COLO668 (cell line): ENCODE results near the gene NUF2.
"Not testable (repeated sequence)": the region's sequence is repeated elsewhere in the genome, so short reads cannot be mapped to it uniquely, and the experiment has no call there.

ENCODE experiments used
- DNase-seq: peaks from one replicate; lab custom pipeline; 2025; ENCODE audit not compliant: unreplicated experiment; lab: John Stamatoyannopoulos, UW

Gene NUF2

GRCh38 chr1:163331116-163331515 lies 9.4 kb downstream of the NUF2 start:
- DNase-seq: no peak

DNA sequence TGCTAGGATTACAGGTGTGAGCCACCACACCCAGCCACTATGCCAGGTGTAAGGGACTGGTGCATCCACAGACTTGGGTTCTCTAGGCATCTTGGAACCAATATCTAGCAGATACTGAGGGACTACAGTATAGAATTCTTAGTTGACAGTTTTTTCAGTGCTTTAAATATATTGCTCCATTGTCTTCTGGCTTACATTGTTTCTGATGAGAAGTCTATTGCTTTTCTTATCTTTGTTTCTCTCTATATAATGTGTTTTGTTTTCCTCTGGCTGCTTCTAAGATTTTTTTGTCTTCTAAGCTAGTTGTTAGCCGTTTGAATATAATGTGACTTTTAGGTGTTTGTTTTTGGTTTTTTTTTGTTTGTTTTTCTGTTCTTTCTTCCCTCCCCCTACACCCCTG lies 13.5 kb downstream of the NUF2 start:
- DNase-seq: no peak

- DNase-seq: no peak
These were observed 15.9 kb downstream of the NUF2 start for GRCh38 chr1:163337631-163338030.

DNA sequence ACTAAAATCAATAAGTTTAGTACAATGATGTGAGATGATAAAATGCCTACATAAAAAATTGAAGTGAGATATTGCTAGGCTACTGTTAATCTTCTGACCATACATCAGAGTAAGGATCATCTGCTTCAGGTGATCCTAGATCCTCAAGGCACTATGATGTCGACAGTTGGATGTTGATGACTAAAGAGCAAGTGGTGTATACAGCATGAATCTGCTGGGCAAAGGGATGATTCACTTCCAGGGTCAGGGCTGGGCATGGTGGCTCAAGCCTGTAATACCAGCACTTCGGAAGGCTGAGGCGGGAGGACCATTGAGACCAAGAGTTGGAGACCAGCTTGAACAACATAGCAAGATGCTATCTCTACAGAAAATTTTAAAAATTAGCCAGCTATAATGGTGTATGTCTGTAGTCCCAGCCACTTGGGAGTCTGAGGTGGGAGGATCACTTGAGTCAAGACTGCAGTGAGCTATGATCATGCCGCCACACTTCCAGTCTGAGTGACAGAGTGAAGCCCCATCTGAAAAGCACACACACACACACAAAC lies 24.6 kb downstream of the NUF2 start:
- DNase-seq: no peak

GRCh38 chr1:163347106-163347505 lies 25.4 kb downstream of the NUF2 start:
- DNase-seq: no peak

DNA sequence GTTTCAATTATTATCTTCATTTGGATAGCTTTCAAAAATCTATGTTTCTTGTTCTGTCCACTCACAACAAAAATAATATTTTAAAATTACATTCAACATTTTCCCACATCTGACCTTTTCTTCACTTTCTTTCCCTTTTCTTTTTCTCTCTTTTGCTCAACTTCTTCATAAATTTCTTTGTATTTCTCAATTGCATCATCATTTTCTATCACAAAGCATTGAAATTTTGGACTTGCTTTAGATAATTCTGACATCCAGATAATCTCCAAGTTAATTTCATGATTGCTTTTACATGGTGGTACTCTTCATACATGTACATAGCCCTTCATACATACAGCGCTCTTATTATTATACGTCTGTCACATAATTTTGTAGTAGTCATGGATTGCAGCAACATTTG lies 30.2 kb downstream of the NUF2 start:
- no peak for DNase-seq

DNA sequence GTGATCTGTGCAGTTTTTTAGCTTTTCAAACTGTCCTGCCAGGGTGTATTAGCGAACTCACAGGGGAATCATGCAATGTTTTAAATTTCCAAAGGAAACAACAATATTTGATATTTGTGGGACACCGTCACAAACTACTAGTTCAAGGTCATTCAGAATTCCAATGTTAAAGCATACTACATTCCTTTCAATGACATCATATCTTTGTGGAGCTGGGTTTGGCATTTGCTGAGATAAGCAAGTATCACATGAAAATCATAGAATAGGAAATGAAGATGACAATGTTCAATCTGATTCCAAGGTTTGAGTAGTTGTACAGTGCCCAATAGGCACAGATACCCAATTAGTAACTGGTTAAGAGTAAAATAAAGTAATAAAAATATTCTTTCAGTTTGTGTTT lies 35.6 kb downstream of the NUF2 start:
- DNase-seq: no peak

DNA sequence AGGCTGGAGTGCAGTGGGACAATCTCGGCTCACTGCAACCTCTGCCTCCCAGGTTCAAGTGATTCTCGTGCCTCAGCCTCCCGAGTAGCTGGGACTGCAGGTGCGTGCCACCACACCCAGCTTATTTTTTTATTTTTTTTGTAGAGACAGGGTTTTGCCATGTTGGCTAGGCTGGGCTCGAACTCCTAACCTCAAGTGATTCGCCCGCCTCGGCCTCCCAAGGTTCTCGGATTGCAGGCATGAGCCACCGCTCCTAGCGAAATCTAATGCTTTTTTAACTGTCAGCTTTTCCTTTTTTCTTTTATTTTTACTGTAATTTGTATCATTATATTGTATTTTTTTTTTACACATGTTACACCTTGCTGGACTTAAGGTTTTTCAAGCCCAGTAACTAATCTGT lies 36.4 kb downstream of the NUF2 start:
- DNase-seq: not testable (repeated sequence)

DNA sequence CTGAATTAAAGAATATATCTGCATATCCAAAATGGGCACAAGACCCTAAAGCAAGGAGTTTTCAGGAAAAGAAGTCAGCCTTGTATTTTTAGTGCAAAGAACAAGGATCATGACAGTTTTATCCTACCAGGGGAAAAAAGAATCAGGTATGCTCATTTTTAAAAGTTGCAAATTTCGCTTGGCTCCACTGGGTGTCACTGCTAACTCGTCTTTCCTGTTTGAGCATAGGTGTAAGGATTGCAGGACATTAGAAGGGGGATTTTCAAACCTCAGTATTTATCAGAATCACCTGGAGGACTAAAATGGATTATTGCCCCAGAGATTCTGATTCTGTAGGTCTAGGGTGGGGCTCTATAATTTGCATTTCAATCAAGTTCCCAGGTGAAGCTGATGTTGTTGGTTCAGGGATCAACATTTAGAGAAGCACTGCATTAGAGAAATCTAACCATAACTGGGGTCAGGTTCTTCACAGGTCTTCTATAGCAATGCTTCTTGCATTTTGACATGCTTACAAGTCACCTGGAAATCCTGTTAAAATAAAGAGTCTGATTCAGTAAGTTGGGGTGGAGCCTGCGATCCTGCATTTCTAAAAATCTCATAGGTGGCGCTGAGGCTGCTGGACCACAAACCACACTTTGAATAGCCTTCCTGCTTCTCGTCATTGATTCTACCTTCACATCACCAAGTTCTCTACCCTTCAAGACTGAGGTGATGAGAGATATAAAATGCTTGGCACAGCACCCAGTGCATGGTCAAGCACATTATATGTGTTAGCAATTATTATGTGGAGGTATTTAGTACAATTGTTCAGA lies 39.6 kb downstream of the NUF2 start:
- peak; percentile 40 for DNase-seq

DNA sequence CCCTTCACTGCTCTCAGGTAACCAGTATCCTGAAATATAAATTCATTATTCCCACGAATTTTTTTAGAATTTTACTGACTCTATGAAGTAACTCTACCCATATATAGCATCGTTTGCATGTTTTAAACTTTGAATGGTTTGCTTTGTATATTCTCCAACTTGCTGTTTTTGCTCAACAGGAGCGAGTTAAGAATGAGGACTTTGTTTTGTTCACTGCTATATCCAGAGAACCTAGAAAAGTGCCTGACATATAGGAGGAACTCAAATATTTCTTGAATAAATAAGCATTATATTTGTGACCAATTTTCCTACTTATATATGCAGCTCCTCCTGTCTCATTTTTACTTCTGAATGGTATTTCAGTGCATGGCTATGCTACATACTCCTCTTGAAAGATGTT lies 43.4 kb downstream of the NUF2 start:
- DNase-seq: no peak

DNA sequence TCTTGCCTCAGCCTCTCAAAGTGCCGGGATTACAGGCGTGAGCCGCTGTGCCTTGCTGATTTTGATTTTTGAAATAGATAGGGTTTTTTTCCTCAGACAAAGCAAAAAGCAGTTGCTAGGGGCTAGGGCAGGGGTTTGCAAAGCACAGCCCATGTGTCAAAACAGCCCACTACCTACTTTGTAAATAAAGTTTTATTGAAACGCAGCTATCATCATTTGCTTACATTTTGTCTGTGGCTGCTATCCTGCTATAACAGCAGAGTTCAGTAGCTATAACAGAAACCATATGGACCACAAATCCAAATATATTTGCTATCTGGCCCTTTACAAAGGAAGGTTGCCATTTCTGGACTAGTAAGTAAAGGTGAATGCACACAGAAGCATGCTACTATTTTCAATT lies 44.8 kb downstream of the NUF2 start:
- DNase-seq: no peak

GRCh38 chr1:163367721-163368120 lies 46.0 kb downstream of the NUF2 start:
- no peak for DNase-seq

GRCh38 chr1:163372576-163372975 lies 50.8 kb downstream of the NUF2 start:
- DNase-seq: no peak

DNA sequence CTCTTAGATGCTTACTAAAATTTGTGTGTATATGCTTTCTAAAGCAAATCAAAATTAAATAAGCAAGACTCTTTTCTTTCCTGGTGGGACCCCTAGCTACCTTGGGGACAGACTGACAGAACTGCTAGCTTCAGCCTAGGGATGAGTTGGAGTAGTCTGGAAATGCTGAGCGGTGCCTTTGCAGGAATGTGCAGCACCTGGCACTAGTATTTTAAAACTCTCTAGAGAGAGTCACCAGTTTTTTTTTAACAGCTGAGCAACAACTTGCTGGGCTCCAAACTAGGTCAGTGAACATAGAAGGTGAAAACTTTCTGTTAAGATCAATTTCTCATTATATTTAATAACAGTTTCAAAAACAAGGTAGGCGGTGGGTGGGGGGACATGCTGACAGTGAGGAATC lies 56.8 kb downstream of the NUF2 start:
- DNase-seq: no peak

DNA sequence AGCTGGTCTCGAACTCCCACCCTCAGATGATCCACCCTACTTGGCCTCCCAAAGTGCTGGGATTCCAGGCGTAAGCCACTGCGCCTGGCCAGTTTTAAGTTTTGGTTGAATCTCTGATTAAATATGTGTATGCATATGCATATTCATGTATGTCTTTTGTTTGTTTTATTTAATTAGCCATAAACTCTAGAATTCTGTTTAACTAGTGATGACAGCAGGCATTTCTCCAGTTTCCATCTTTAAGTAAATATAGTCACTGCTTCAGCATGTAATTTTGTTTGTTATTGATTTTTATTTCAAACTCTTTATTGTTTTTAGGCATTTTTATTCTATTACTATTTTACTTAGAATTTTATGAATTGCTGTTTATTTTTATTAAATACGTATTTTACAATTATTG lies 58.0 kb downstream of the NUF2 start:
- DNase-seq: no peak

DNA sequence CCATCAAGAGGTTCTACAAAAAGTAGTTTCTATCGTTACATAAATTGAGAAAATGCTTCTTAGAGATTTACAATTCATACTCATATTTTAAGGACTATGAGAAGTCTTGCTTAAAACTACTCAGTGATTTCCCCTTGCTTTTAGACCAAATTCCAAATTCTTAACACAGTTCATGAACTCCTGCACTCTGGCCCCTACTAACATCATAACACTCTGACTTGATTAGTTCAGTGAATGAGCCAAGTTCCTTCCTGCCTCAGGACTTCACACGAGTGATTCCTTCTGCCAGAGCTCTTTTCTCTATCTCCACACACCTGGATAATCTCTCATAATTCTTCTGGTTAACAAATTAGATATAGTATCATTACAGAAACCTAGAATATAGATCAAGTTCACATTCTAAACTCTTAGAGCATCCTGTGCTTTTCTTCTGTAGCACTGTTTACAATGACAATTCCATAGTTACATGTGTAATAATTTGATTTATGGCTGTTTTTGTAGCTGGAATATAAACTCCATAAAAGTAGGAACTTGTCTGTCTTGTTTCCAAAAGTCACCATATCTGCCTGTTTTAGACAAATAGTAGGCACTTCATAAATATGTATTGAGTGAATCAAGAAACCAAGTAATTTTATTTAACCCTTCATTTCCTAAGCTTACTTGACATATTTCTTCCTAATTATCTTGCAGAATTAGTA lies 59.9 kb downstream of the NUF2 start:
- no peak for DNase-seq

GRCh38 chr1:163382395-163382794 lies 60.6 kb downstream of the NUF2 start:
- no peak for DNase-seq

DNA sequence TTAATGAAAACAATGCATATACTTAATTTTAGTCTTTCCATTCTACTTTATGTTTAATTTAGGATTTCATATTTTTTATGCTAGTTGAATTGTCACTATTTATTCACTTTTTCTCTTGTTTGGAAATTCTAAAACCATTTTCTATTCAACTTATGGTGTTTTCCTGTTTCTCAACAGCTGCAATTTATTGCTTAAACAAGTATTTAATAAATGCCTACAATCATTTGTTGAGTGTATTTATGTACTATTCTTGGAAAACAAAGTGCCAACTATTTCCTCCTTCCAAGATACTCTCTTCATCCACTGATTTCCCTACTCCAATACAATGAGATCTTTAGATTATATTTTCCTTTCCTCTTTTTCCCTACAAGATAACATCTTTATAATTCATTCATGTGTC lies 65.4 kb downstream of the NUF2 start:
- DNase-seq: no peak

DNA sequence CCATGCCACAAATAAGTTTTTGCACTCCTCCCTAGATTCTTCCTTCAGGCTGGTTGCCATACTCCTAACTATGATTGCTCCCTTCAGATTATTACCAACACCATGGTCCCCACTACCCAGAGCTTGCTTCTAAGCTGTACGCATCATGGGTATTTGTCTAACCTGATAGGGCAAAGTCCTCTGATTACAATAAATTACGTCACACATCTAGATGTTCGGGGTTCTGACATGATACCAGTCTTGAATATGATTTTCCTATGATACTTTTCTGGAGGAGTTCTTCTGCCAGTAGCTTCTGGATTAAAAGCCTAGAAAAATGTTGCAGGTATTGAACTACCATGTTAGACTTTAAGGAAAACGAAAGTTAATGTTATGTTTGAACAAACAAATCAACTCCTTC lies 67.2 kb downstream of the NUF2 start:
- no peak for DNase-seq

DNA sequence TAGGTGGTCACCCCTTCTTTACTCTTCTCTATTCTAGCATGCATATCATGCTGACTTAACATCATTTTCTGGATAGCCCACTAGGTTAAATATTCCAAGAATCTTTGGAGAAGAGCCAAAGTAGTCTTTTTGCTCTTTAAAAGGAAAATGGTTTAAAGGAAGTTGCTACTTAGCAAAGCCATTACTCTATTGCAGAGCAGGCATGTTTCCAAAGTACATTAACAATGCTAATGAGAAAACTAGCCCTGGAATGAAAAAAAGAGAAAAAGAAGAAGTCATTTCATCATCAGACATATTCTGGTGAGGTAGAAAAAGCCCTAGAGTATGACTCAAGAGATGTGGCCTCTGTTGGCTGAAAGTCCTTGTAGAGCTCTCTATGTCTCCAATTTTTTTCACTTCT lies 74.0 kb downstream of the NUF2 start:
- DNase-seq: no peak

- DNase-seq: no peak
These were observed 75.9 kb downstream of the NUF2 start for GRCh38 chr1:163397451-163398200.

DNA sequence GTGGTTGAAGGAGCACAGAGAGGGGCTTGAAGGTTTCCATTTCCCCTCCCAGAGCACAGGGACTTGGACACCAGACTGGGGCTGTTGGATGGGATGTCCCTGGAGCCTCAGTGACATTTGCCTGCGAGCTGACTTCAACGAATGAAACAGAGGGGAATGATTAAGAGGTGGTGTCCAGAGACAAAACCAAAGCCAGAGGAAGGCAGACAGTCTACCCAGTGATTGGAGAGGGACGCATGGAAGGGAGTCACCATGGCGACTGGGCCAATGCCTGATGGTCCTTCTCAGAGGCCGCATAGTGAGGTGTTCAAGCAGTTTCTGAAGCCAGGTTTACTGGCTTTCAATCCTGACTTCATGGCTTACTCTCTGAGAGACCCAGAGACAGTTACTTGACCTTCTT lies 77.2 kb downstream of the NUF2 start:
- no peak for DNase-seq
